Coronary artery (tissue), 2 donors: ENCODE measurements around the gene ZNF772.

Experiments
- DNase-seq: peaks from one replicate; pipeline ENCODE4 v3.0.0-alpha.2; 2017; ENCODE audit warnings: low spot score
- H3K27ac ChIP-seq, 2 donors: fragments of 200-600 bp; sonication (generic); one replicate each; pipeline ENCODE4 v1.5.1; 2016 to 2019
- H3K4me3 ChIP-seq: fragments of 200-600 bp; sonication (generic); 2 replicates; pipeline ENCODE4 v1.5.1; 2016; ENCODE audit warnings: mild to moderate bottlenecking, moderate library complexity
- CTCF ChIP-seq: fragments of 200-600 bp; sonication (generic); IDR thresholded peaks from one replicate; pipeline ENCODE4 v1.5.1; 2019; ENCODE audit warnings: antibody characterized with exemption

Gene ZNF772

GRCh38 chr19:57438925-57439324 is 38.4 kb downstream of the ZNF772 start:
- TF ChIP-seq CTCF = no peak
- Histone ChIP-seq H3K4me3 (no peak overlapping the region), H3K27ac (no peak overlapping the region)
- DNase-seq = no peak

- DNase-seq = no peak
- H3K4me3 ChIP-seq = no peak overlapping the region
- TF ChIP-seq CTCF = no peak
- H3K27ac ChIP-seq = no peak overlapping the region
Observed at GRCh38 chr19:57437931-57438330, 39.4 kb downstream of the ZNF772 start.

- DNase-seq = no peak
- H3K27ac ChIP-seq = no peak overlapping the region
- peak overlapping the region; percentile 83 for H3K4me3 ChIP-seq
- no peak for TF ChIP-seq CTCF
Observed at GRCh38 chr19:57436417-57436816, 40.9 kb downstream of the ZNF772 start.

GRCh38 chr19:57435062-57435978 is 42.0 kb downstream of the ZNF772 start, which contains the start of gene ZNF749:
Gene ZNF749 (plus strand): TSS chr19:57435325. CDS start chr19:57435579, 254 bp downstream.
- peak; percentile 97 for DNase-seq
- no peak for TF ChIP-seq CTCF
- Histone ChIP-seq H3K4me3 (peak within 1 kb of the TSS; percentile 83), H3K27ac (peak within 1 kb of the TSS; percentile 36 to 46)

GRCh38 chr19:57434386-57435061 is 42.8 kb downstream of the ZNF772 start:
- no peak for DNase-seq
- Histone ChIP-seq H3K27ac (no peak overlapping the region), H3K4me3 (peak overlapping the region; percentile 83)
- TF ChIP-seq CTCF = no peak

GRCh38 chr19:57421037-57421436 is 56.3 kb downstream of the ZNF772 start:
- no peak for DNase-seq
- no peak for TF ChIP-seq CTCF
- H3K4me3 ChIP-seq = no peak overlapping the region

More at GRCh38 chr19:57421037-57421436, 56.3 kb downstream of the ZNF772 start:
- H3K27ac ChIP-seq = no peak overlapping the region
